ENCODE results near the gene NOC2L. TPM values are rescaled to one million over a fixed set of nuclear protein-coding genes. Genes with fewer than 3 reads are reported as not detected.

The NOC2L gene
- polyA plus RNA-seq, 2 of the 4 experiments (the other 2 are of a cell fraction), result 48.4 to 73.5 TPM

- no peak for FAIRE-seq
- POLR2A ChIA-PET, result interaction anchor here (1.0 kb wide), 1 partner anchor 21 kb away, joined by 3 read pairs; no protein-coding TSS in a partner anchor
- peak; percentile 63 to 71 for DNase-seq (ENCODE audit: low read depth in 1 of 2, low spot score in 1 of 2)
Observed at GRCh38 chr1:921011-921837, 37.8 kb downstream of the NOC2L start.

GRCh38 chr1:920521-920920, 38.5 kb downstream of the NOC2L start:
- H3K4me2 ChIP-seq, result peak overlapping the region; percentile 87
- DNase-seq (ENCODE audit: low read depth in 1 of 2, low spot score in 1 of 2), result no peak
- H3K9me3 ChIP-seq, result no peaks in the 10 kb centered on the region
- CTCF ChIA-PET, result interaction anchor here (1.6 to 5.4 kb wide), 4 partner anchors 8 to 20 kb away, joined by 4 to 47 read pairs (median 20); no protein-coding TSS in a partner anchor
- POLR2A ChIA-PET, result interaction anchor here (1.0 kb wide), 1 partner anchor 22 kb away, joined by 3 read pairs; no protein-coding TSS in a partner anchor
- H3K4me3 ChIP-seq, result peak overlapping the region; percentile 29; the same call in 2 of the 3 replicates
- no peak for TF ChIP-seq ZC3H11A (IDR thresholded peaks at IDR 0.05)
- TF ChIP-seq POLR2A (IDR thresholded peaks at IDR 0.05; ENCODE audit: low read length), result 0 out of 2 replicates have a peak, but pooled peaks have one; percentile 12
- no peak for TF ChIP-seq SMC3 (IDR thresholded peaks at IDR 0.05)
- TF ChIP-seq JUNB (IDR thresholded peaks at IDR 0.05), result no peak
- TF ChIP-seq POLR2AphosphoS2 (conservative IDR thresholded peaks at IDR 0.05; ENCODE audit: low read length), result no peak
- no peak for TF ChIP-seq PHF8 (IDR thresholded peaks at IDR 0.05; ENCODE audit: borderline replicate concordance, low read depth)
- no peak for TF ChIP-seq MAX (IDR thresholded peaks at IDR 0.05)
- peak overlapping the region; percentile 70 to 97; a peak in 5 of 6 replicates for H3K27ac ChIP-seq
- ATAC-seq, result peak in 1 of 2 experiments; percentile 5; a peak in 3 of 6 replicates
- 0% methylated on average over 2 of the region's 13 CpGs for WGBS (ENCODE audit: missing lambda C conversion rate)
- peaks cover 45% of the 10 kb centered on the region for H3K4me1 ChIP-seq
- FAIRE-seq, result no peak

More at GRCh38 chr1:921011-921837, 37.8 kb downstream of the NOC2L start:
- Histone ChIP-seq H3K4me2 (peak overlapping the region; percentile 87), H3K27ac (peak overlapping the region; percentile 70 to 97; a peak in 5 of 6 replicates), H3K4me1 (peaks cover 51% of the 10 kb centered on the region), H3K9me3 (no peaks in the 10 kb centered on the region), H3K4me3 (peak overlapping the region; percentile 29; the same call in 2 of the 3 replicates)
- ATAC-seq, result peak; percentile 46 to 69
- WGBS (ENCODE audit: missing lambda C conversion rate), result 39% methylated on average over 34 of the region's 38 CpGs
- TF ChIP-seq GATA3 (IDR thresholded peaks at IDR 0.05; ENCODE audit: borderline replicate concordance), result peak; percentile 32; the same call in 1 of the 2 replicates
- TF ChIP-seq ZSCAN20 (CRISPR knock-in tag; IDR thresholded peaks at IDR 0.05), result no peak
- TF ChIP-seq HOXA7 (CRISPR knock-in tag; IDR thresholded peaks at IDR 0.05), result no peak
- TF ChIP-seq JUN (IDR thresholded peaks at IDR 0.05), result peak in 1 of 2 experiments; percentile 31; a peak in 1 of 5 replicates
- peak; percentile 62 for TF ChIP-seq MAX (IDR thresholded peaks at IDR 0.05)
- TF ChIP-seq SMC3 (IDR thresholded peaks at IDR 0.05), result peak; percentile 32
- TF ChIP-seq CTCF (IDR thresholded peaks at IDR 0.05), result peak; percentile 9; the same call in 1 of the 3 replicates
- 0 out of 5 replicates have a peak, but pooled peaks of 1 of the 2 experiments have one; percentile 20 for TF ChIP-seq RAD21 (conservative IDR thresholded peaks at IDR 0.05 in 1 of 2, IDR thresholded peaks at IDR 0.05 in 1 of 2)
- CTCF ChIA-PET, result interaction anchor here (1.6 to 5.4 kb wide), 4 partner anchors 9 to 19 kb away, joined by 4 to 47 read pairs (median 20); no protein-coding TSS in a partner anchor

- ATAC-seq, result no peak
- Histone ChIP-seq H3K4me1 (peaks cover 45% of the 10 kb centered on the region), H3K27ac (peak overlapping the region in 1 of 2 experiments; percentile 97; a peak in 4 of 6 replicates), H3K4me3 (no peak overlapping the region), H3K4me2 (peak overlapping the region; percentile 87), H3K9me3 (no peaks in the 10 kb centered on the region)
- WGBS (ENCODE audit: missing lambda C conversion rate), result 82% methylated on average over 23 of the region's 23 CpGs
- DNase-seq (ENCODE audit: low read depth in 1 of 2, low spot score in 1 of 2), result no peak
- TF ChIP-seq NR3C1 (IDR thresholded peaks at IDR 0.05) (no peak), POLR2A (IDR thresholded peaks at IDR 0.05; ENCODE audit: low read length) (peak; percentile 35)
- ChIA-PET POLR2A (interaction anchor here (1.0 kb wide), 1 partner anchor 23 kb away, joined by 3 read pairs; no protein-coding TSS in a partner anchor), CTCF (interaction anchor here (1.6 to 5.4 kb wide), 4 partner anchors 8 to 20 kb away, joined by 4 to 47 read pairs (median 20); no protein-coding TSS in a partner anchor)
- FAIRE-seq, result no peak
Observed at GRCh38 chr1:920010-920409, 39.0 kb downstream of the NOC2L start.

Data from A549 (cell line).